ENCODE measurements around the gene FBRSL1.

FBRSL1 gene

DNA sequence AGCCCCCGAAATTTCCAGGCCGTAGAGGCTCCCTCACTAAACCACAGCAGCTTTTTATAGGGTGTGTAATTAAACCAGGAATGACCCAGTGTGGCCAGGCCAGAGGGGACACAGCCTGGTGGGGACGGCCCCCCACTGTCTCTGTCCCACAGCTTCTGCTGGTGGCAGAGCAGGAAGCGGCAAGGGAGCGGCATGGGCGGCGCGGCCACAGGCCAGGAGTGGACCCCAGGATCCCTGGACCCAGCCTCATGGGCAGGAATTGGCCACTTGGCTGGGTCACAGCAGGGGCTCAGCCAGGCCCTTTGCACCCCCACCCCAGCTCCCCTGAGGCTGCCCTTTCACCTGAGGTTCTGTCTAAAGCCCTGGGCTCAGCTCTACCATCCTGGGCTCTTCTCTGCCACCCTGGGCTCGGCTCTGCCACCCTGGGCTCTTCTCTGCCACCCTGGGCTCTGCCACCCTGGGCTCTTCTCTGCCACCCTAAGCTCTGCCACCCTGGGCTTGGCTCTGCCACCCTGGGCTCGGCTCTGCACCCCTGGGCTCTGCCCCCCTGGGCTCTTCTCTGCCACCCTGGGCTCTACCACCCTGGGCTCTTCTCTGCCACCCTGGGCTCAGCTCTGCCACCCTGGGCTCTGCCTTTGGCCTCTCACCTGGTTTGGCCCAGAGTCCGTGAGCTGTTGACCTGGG, 39.3 kb downstream of the FBRSL1 start:
- no peak for TF ChIP-seq POLR2AphosphoS5 (IDR thresholded peaks at IDR 0.05; ENCODE audit: low read depth, low read length)
- TF ChIP-seq, protein P1, sequence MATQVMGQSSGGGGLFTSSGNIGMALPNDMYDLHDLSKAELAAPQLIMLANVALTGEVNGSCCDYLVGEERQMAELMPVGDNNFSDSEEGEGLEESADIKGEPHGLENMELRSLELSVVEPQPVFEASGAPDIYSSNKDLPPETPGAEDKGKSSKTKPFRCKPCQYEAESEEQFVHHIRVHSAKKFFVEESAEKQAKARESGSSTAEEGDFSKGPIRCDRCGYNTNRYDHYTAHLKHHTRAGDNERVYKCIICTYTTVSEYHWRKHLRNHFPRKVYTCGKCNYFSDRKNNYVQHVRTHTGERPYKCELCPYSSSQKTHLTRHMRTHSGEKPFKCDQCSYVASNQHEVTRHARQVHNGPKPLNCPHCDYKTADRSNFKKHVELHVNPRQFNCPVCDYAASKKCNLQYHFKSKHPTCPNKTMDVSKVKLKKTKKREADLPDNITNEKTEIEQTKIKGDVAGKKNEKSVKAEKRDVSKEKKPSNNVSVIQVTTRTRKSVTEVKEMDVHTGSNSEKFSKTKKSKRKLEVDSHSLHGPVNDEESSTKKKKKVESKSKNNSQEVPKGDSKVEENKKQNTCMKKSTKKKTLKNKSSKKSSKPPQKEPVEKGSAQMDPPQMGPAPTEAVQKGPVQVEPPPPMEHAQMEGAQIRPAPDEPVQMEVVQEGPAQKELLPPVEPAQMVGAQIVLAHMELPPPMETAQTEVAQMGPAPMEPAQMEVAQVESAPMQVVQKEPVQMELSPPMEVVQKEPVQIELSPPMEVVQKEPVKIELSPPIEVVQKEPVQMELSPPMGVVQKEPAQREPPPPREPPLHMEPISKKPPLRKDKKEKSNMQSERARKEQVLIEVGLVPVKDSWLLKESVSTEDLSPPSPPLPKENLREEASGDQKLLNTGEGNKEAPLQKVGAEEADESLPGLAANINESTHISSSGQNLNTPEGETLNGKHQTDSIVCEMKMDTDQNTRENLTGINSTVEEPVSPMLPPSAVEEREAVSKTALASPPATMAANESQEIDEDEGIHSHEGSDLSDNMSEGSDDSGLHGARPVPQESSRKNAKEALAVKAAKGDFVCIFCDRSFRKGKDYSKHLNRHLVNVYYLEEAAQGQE (IDR thresholded peaks at IDR 0.05; ENCODE audit: insufficient read depth in 1 of 2, low read depth in 2 of 2, low read length in 2 of 2): no peak
- no peak for TF ChIP-seq TAF1 (IDR thresholded peaks at IDR 0.05; ENCODE audit: borderline replicate concordance, insufficient read depth, low read length)
- TF ChIP-seq FOXP2 (optimal IDR thresholded peaks at IDR 0.05; ENCODE audit: borderline replicate concordance, extremely low read depth, extremely low read length, insufficient read depth): no peak
- TF ChIP-seq SIN3A (IDR thresholded peaks at IDR 0.05; ENCODE audit: borderline replicate concordance, insufficient read depth, low read length): no peak

DNA sequence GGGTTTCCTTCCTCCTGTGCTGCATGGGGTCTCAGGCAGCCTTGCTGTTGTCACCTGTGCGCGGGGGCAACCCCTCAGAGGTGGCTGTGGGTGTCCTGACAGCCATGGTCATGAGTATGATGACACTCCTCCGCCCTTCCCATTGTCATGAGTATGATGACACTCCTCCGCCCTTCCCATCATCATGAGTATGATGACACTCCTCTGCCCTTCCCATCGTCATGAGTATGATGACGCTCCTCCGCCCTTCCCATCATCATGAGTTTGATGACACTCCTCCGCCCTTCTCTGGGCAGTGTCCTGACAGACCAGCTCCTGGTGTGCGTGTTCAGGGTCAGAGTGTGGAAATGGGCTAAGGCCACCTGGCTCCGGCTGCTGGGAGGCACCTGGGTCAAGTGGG, 40.0 kb downstream of the FBRSL1 start:
- TF ChIP-seq FOXP2 (optimal IDR thresholded peaks at IDR 0.05; ENCODE audit: borderline replicate concordance, extremely low read depth, extremely low read length, insufficient read depth): no peak

DNA sequence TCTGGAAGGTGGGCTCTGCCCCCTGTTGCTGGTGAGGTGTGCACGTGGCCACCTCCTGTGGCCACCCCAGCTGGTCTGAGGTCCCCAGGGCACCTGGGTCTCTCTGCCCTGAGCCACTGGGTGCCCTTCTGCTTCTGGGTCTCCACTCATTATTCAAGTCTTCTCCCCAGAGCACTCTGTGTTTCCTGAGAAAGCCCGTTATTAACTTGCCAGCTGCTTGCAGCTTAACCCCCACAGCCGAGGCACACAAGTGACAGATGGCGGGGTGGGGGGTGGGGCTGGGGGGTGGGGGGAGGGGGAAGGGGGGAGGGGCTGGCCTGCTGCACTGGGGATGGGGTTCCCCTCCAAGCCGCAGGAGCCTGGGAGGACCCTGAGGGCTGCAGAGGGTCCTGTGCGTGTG, 40.5 kb downstream of the FBRSL1 start:
- TF ChIP-seq, protein P1 (IDR thresholded peaks at IDR 0.05; ENCODE audit: insufficient read depth in 1 of 2, low read depth in 2 of 2, low read length in 2 of 2): no peak
- TF ChIP-seq SIN3A (IDR thresholded peaks at IDR 0.05; ENCODE audit: borderline replicate concordance, insufficient read depth, low read length) (no peak), TAF1 (IDR thresholded peaks at IDR 0.05; ENCODE audit: borderline replicate concordance, insufficient read depth, low read length) (no peak), POLR2AphosphoS5 (IDR thresholded peaks at IDR 0.05; ENCODE audit: low read depth, low read length) (no peak), FOXP2 (optimal IDR thresholded peaks at IDR 0.05; ENCODE audit: borderline replicate concordance, extremely low read depth, extremely low read length, insufficient read depth) (no peak)

DNA sequence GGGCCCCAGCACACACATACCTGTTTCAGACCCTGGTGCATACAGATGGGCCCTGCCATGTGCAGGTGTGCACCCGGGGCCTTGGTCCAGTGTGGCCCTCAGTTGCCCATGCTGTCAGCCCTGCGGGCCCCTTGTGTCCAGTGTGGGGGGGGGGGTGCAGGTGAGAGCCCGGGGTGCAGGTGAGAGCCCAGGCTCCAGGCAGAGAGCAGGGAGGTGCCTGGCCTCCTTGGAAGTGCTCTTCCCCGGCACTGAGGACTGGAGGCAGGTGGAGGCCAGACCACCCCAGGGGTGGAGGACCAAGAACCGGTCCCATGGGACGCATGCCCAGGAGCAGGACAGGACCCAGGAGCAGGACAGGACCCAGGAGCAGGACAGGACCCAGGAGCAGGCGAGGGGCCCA, 40.9 kb downstream of the FBRSL1 start:
- TF ChIP-seq SIN3A (IDR thresholded peaks at IDR 0.05; ENCODE audit: borderline replicate concordance, insufficient read depth, low read length): no peak
- TF ChIP-seq, protein P1 (IDR thresholded peaks at IDR 0.05; ENCODE audit: insufficient read depth in 1 of 2, low read depth in 2 of 2, low read length in 2 of 2): no peak
- TF ChIP-seq TAF1 (IDR thresholded peaks at IDR 0.05; ENCODE audit: borderline replicate concordance, insufficient read depth, low read length): no peak
- TF ChIP-seq POLR2AphosphoS5 (IDR thresholded peaks at IDR 0.05; ENCODE audit: low read depth, low read length): no peak
- TF ChIP-seq FOXP2 (optimal IDR thresholded peaks at IDR 0.05; ENCODE audit: borderline replicate concordance, extremely low read depth, extremely low read length, insufficient read depth): no peak

GRCh38 chr12:132533584-132533958, 43.6 kb downstream of the FBRSL1 start:
- no peak for TF ChIP-seq SIN3A (IDR thresholded peaks at IDR 0.05; ENCODE audit: borderline replicate concordance, insufficient read depth, low read length)
- no peak for TF ChIP-seq POLR2AphosphoS5 (IDR thresholded peaks at IDR 0.05; ENCODE audit: low read depth, low read length)
- no peak for TF ChIP-seq TAF1 (IDR thresholded peaks at IDR 0.05; ENCODE audit: borderline replicate concordance, insufficient read depth, low read length)
- no peak for TF ChIP-seq FOXP2 (optimal IDR thresholded peaks at IDR 0.05; ENCODE audit: borderline replicate concordance, extremely low read depth, extremely low read length, insufficient read depth)
- TF ChIP-seq, protein P1 (IDR thresholded peaks at IDR 0.05; ENCODE audit: insufficient read depth in 1 of 2, low read depth in 2 of 2, low read length in 2 of 2): no peak

All from PFSK-1 (cell line).